HepG2 (cell line): Measurements from ENCODE around the gene NDUFS5. TPM values are rescaled to one million over a fixed set of nuclear protein-coding genes. Genes with fewer than 3 reads are reported as not detected.
A peak's percentile ranks its signal among the peaks of the same experiment; 100 is the strongest.

ENCODE experiments used
- SP2 ChIP-seq: sonication (generic); formaldehyde crosslinking; IDR thresholded peaks from 2 replicates; pipeline ENCODE4 v1.5.1; 2020; ENCODE audit warnings: mild to moderate bottlenecking, missing genetic modification reagents
- TMF1 ChIP-seq: sonication (generic); formaldehyde crosslinking; IDR thresholded peaks from 2 replicates; pipeline ENCODE4 v1.8.1; 2022; ENCODE audit warnings: low read depth, missing genetic modification reagents
- YEATS4 ChIP-seq: sonication (generic); formaldehyde crosslinking; IDR thresholded peaks from 2 replicates; pipeline ENCODE4 v1.4.0; 2020; ENCODE audit warnings: missing genetic modification reagents, borderline replicate concordance
- ZNF263 ChIP-seq: sonication (generic); formaldehyde crosslinking; IDR thresholded peaks from 2 replicates; pipeline ENCODE4 v1.4.0; 2020; ENCODE audit warnings: missing genetic modification reagents
- ZNF672 ChIP-seq: sonication (generic); formaldehyde crosslinking; IDR thresholded peaks from 2 replicates; pipeline ENCODE4 v1.8.1; 2022; ENCODE audit warnings: missing genetic modification reagents
- polyA plus RNA-seq, 8 experiments: library from polyadenylated mRNA; depleted of rRNA in 3 of 8; stranded (reverse) in 7 of 8; unstranded in 1 of 8; fragments of >200 nt; fragmentation: Illumina TruSeq in 4 of 8; extraction: Trizol in 4 of 8; gene quantifications; 2 replicates each; pipeline versions ENCODE4 v1.2.1 to v1.2.3, GENCODE V29; 2011 to 2016; ENCODE audit warnings: low read depth in 4 of 8, missing spikeins in 1 of 8, mixed read lengths in 1 of 8; ENCODE audit not compliant: insufficient read depth in 1 of 8
- total RNA-seq, 5 experiments: library from RNA; depleted of rRNA; stranded (reverse); fragments of >200 nt; fragmentation: Illumina TruSeq; extraction: Trizol; gene quantifications; 2 replicates each; pipeline ENCODE4 v1.2.3, GENCODE V29; 2016; ENCODE audit warnings: low read depth in 1 of 5
- TF ChIP-seq, protein P1 (sequence below): IDR thresholded peaks from 2 replicates; pipeline ENCODE4 v1.6.1; 2016; ENCODE audit warnings: low read depth, missing genetic modification reagents, missing compliant biosample characterization
- TF ChIP-seq, protein P2 (sequence below): sonication (generic); formaldehyde crosslinking; IDR thresholded peaks from 2 replicates; pipeline ENCODE4 v1.9.0; 2021; ENCODE audit warnings: missing genetic modification reagents, borderline replicate concordance
- TF ChIP-seq, protein P3 (sequence below): sonication (generic); formaldehyde crosslinking; IDR thresholded peaks from 2 replicates; pipeline ENCODE4 v1.4.0; 2020; ENCODE audit warnings: mild to moderate bottlenecking, missing genetic modification reagents
- TF ChIP-seq, protein P4 (sequence below): IDR thresholded peaks from 2 replicates; pipeline ENCODE4 v1.6.1; 2016; ENCODE audit warnings: low read depth, borderline replicate concordance

The NDUFS5 gene
- total and polyA plus RNA-seq, 2 of the 13 experiments (the other 11 are each of a cell fraction or from before 2014, with no cell fraction given) = 263 to 466 TPM

DNA sequence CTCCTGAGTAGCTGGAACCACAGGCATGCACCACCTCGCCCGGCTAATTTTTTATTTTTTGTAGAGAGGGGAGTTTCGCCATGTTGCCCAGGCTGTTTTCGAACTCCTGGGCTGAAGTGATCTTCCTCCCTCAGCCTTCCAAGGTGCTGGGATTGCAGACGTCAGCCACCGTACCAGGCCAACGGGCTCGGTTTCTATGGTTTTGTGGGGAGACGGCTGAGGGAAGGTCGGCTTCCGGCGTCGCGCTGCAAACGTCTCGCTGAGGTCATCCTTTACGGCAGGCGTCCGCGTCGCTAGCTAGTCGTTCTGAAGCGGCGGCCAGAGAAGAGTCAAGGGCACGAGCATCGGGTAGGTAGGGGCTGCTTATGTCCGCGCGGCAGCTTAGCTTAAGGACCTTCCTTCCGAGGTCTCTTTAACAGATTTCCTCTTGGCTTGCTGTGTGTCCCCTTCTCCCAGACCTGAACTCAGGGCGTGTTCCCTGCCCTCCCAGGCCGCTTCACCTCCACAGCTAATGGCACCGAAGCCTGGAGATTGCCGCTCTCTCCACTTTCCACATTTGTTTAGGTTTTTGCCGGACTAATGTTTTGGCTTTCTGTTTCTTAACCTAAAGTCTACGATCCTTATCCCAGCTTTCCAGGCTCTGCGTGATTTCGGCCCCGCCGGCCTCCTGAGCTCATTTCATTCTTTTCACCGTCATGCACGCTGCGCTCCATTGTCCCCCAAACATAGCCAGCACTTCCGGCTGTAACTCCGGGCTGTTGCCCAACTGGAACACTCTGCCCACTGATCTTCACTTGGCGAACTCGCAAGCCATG lies at the start of gene NDUFS5 (continued):
- TF ChIP-seq, protein P1, sequence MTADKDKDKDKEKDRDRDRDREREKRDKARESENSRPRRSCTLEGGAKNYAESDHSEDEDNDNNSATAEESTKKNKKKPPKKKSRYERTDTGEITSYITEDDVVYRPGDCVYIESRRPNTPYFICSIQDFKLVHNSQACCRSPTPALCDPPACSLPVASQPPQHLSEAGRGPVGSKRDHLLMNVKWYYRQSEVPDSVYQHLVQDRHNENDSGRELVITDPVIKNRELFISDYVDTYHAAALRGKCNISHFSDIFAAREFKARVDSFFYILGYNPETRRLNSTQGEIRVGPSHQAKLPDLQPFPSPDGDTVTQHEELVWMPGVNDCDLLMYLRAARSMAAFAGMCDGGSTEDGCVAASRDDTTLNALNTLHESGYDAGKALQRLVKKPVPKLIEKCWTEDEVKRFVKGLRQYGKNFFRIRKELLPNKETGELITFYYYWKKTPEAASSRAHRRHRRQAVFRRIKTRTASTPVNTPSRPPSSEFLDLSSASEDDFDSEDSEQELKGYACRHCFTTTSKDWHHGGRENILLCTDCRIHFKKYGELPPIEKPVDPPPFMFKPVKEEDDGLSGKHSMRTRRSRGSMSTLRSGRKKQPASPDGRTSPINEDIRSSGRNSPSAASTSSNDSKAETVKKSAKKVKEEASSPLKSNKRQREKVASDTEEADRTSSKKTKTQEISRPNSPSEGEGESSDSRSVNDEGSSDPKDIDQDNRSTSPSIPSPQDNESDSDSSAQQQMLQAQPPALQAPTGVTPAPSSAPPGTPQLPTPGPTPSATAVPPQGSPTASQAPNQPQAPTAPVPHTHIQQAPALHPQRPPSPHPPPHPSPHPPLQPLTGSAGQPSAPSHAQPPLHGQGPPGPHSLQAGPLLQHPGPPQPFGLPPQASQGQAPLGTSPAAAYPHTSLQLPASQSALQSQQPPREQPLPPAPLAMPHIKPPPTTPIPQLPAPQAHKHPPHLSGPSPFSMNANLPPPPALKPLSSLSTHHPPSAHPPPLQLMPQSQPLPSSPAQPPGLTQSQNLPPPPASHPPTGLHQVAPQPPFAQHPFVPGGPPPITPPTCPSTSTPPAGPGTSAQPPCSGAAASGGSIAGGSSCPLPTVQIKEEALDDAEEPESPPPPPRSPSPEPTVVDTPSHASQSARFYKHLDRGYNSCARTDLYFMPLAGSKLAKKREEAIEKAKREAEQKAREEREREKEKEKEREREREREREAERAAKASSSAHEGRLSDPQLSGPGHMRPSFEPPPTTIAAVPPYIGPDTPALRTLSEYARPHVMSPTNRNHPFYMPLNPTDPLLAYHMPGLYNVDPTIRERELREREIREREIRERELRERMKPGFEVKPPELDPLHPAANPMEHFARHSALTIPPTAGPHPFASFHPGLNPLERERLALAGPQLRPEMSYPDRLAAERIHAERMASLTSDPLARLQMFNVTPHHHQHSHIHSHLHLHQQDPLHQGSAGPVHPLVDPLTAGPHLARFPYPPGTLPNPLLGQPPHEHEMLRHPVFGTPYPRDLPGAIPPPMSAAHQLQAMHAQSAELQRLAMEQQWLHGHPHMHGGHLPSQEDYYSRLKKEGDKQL (CRISPR knock-in tag) = no peak
- TF ChIP-seq, protein P2, sequence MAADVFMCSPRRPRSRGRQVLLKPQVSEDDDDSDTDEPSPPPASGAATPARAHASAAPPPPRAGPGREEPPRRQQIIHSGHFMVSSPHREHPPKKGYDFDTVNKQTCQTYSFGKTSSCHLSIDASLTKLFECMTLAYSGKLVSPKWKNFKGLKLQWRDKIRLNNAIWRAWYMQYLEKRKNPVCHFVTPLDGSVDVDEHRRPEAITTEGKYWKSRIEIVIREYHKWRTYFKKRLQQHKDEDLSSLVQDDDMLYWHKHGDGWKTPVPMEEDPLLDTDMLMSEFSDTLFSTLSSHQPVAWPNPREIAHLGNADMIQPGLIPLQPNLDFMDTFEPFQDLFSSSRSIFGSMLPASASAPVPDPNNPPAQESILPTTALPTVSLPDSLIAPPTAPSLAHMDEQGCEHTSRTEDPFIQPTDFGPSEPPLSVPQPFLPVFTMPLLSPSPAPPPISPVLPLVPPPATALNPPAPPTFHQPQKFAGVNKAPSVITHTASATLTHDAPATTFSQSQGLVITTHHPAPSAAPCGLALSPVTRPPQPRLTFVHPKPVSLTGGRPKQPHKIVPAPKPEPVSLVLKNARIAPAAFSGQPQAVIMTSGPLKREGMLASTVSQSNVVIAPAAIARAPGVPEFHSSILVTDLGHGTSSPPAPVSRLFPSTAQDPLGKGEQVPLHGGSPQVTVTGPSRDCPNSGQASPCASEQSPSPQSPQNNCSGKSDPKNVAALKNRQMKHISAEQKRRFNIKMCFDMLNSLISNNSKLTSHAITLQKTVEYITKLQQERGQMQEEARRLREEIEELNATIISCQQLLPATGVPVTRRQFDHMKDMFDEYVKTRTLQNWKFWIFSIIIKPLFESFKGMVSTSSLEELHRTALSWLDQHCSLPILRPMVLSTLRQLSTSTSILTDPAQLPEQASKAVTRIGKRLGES = no peak
- TF ChIP-seq YEATS4 (CRISPR knock-in tag) (peak; percentile 44; the same call in 1 of the 2 replicates), ZNF672 (no peak), TMF1 (CRISPR knock-in tag) (peak; percentile 67; the same call in 1 of the 2 replicates), SP2 (CRISPR knock-in tag) (0 out of 2 replicates have a peak, but pooled peaks have one; percentile 23), ZNF263 (CRISPR knock-in tag) (peak; percentile 27; the same call in 1 of the 2 replicates)
- TF ChIP-seq, protein P3, sequence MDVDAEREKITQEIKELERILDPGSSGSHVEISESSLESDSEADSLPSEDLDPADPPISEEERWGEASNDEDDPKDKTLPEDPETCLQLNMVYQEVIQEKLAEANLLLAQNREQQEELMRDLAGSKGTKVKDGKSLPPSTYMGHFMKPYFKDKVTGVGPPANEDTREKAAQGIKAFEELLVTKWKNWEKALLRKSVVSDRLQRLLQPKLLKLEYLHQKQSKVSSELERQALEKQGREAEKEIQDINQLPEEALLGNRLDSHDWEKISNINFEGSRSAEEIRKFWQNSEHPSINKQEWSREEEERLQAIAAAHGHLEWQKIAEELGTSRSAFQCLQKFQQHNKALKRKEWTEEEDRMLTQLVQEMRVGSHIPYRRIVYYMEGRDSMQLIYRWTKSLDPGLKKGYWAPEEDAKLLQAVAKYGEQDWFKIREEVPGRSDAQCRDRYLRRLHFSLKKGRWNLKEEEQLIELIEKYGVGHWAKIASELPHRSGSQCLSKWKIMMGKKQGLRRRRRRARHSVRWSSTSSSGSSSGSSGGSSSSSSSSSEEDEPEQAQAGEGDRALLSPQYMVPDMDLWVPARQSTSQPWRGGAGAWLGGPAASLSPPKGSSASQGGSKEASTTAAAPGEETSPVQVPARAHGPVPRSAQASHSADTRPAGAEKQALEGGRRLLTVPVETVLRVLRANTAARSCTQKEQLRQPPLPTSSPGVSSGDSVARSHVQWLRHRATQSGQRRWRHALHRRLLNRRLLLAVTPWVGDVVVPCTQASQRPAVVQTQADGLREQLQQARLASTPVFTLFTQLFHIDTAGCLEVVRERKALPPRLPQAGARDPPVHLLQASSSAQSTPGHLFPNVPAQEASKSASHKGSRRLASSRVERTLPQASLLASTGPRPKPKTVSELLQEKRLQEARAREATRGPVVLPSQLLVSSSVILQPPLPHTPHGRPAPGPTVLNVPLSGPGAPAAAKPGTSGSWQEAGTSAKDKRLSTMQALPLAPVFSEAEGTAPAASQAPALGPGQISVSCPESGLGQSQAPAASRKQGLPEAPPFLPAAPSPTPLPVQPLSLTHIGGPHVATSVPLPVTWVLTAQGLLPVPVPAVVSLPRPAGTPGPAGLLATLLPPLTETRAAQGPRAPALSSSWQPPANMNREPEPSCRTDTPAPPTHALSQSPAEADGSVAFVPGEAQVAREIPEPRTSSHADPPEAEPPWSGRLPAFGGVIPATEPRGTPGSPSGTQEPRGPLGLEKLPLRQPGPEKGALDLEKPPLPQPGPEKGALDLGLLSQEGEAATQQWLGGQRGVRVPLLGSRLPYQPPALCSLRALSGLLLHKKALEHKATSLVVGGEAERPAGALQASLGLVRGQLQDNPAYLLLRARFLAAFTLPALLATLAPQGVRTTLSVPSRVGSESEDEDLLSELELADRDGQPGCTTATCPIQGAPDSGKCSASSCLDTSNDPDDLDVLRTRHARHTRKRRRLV = peak; percentile 71
- TF ChIP-seq, protein P4, sequence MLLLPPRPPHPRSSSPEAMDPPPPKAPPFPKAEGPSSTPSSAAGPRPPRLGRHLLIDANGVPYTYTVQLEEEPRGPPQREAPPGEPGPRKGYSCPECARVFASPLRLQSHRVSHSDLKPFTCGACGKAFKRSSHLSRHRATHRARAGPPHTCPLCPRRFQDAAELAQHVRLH = peak; percentile 74
